ENCODE data around the gene SCYL3. TPM values are rescaled to one million over a fixed set of nuclear protein-coding genes. Genes with fewer than 3 reads are reported as not detected.
"Not testable (repeated sequence)": the region's sequence is repeated elsewhere in the genome, so short reads cannot be mapped to it uniquely, and the experiment has no call there.

SCYL3 gene
- total RNA-seq, 1 experiment from 2014 or later: 4.6 TPM

DNA sequence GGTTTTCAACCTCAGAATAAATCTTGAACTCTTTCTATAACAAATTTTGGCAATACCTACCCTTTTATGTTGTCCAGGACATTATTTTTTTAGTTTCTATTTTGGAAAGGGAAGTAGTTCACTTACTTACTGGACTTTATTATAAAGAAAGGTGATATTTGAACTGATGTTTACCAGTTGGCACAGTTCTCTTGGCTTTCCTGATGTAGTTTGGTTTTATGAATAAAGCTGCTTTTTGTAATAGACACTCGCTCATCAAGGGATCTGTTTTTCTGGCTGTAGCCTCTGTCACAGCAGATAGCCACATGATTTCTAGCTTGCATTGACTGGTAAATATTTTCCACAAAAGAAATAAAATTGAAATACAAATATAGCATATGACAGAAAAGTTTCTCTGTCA is 58.0 kb downstream of the SCYL3 start:
- H3K27me3 ChIP-seq: no peaks in the 10 kb centered on the region
- H3K36me3 ChIP-seq: peaks cover 59% of the 10 kb centered on the region
- no peak overlapping the region for H3K4me3 ChIP-seq
- H3K4me1 ChIP-seq: no peaks in the 10 kb centered on the region
- no peaks in the 10 kb centered on the region for H3K9me3 ChIP-seq (replicated peaks)
- DNase-seq: no peak
- no peak overlapping the region for H3K27ac ChIP-seq

DNA sequence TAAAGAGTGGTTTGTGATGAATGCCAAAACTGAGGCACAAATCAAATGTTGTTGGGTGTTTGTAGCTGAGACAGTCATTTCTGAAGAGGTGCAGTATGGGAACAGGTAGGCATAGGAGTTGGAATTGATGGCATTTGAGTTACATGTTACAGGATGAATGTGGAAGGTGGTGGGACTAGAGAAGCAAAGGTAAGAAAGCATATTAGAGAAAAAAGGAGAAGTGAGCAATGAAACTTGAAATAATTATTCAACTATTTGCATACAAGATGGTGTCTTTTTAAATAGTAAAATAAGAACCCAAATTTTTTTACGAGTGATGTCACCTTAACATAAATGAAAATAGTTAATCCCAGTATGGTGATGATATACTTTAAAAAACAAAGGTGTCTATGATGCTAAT is 58.8 kb downstream of the SCYL3 start:
- no peaks in the 10 kb centered on the region for H3K27me3 ChIP-seq
- H3K27ac ChIP-seq: no peak overlapping the region
- H3K36me3 ChIP-seq: peaks cover 61% of the 10 kb centered on the region
- H3K9me3 ChIP-seq (replicated peaks): no peaks in the 10 kb centered on the region
- no peak for DNase-seq
- H3K4me1 ChIP-seq: no peaks in the 10 kb centered on the region
- no peak overlapping the region for H3K4me3 ChIP-seq

DNA sequence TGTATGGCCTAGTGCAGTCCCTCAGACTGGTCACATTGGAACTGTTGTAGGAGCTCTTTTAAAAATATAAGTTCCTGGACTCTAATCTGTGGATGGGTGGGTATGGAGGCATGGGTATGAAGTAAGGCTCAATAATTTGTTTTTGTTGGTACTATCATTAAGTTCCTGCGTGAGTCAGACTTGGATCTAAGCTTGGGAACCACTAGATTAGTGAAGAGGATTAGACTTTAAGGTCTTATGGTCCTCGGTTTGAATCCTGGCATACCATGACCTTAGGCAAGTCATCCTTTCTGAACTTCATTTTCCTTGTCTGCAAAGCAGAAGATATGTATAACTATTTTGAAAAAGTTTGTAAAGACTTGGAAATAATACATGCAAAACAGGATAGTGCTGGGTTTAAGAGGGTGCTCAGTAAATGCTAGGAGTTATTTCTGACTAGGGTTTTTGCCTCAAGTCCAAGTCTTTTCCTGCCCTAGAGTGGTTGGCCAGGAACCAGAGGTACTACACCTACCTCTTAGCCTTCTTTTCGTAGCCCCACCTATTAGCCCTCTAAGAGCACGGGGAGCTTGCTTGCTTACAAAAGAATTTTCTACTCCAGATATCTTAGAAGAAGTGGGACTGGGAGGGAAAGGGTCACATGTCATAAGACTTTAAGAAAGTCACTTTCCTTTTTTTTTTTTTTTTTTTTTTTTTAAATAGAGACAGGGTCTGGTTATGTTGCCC is 60.4 kb downstream of the SCYL3 start:
- no peaks in the 10 kb centered on the region for H3K4me1 ChIP-seq
- no peak for DNase-seq
- H3K27ac ChIP-seq: no peak overlapping the region
- H3K9me3 ChIP-seq (replicated peaks): no peaks in the 10 kb centered on the region
- peaks cover 61% of the 10 kb centered on the region for H3K36me3 ChIP-seq
- H3K4me3 ChIP-seq: no peak overlapping the region
- H3K27me3 ChIP-seq: no peaks in the 10 kb centered on the region

DNA sequence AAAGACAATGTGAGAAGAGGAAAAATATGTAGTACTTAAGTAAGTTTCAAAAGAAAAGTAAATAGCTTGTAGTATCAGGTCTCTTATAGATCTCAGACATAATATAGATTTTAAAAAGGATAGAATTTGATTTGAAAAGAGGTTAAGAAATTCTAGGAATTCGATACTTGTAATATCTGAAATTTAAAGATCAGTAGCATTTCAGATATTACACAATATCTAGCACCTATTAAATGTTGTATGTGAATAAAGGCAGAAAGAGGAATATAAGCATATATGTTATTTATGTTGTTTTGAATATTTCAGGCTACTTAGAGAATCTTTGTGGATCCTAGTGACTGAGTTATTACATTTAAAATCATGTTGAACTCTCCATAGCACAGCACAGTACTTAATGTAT is 64.0 kb downstream of the SCYL3 start:
- peaks cover 46% of the 10 kb centered on the region for H3K36me3 ChIP-seq
- no peaks in the 10 kb centered on the region for H3K27me3 ChIP-seq
- no peak overlapping the region for H3K27ac ChIP-seq
- H3K4me1 ChIP-seq: no peaks in the 10 kb centered on the region
- no peaks in the 10 kb centered on the region for H3K9me3 ChIP-seq (replicated peaks)
- no peak overlapping the region for H3K4me3 ChIP-seq
- no peak for DNase-seq

DNA sequence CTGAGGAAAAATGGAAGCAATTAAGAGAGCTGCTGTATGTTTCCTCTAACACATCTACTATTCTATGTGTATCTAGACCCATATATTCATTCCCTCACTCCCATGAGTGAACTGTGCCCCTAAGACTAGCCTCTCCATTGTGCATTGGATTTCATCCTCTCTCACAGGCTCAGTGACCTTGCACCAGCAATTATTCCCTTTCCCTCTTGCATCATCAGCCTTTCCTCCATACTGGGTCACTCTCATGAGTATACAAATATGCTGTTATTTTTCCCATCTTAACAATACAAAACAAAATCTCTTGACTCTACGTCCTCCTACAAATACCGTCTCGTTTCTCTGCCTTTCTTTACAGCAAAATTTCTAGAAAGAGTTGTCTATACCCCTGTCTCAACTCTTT is 69.5 kb downstream of the SCYL3 start:
- Histone ChIP-seq H3K4me3 (no peak overlapping the region), H3K4me1 (no peaks in the 10 kb centered on the region), H3K27me3 (no peaks in the 10 kb centered on the region), H3K27ac (no peak overlapping the region), H3K9me3 (replicated peaks) (no peaks in the 10 kb centered on the region), H3K36me3 (peaks cover 28% of the 10 kb centered on the region)
- DNase-seq: no peak

DNA sequence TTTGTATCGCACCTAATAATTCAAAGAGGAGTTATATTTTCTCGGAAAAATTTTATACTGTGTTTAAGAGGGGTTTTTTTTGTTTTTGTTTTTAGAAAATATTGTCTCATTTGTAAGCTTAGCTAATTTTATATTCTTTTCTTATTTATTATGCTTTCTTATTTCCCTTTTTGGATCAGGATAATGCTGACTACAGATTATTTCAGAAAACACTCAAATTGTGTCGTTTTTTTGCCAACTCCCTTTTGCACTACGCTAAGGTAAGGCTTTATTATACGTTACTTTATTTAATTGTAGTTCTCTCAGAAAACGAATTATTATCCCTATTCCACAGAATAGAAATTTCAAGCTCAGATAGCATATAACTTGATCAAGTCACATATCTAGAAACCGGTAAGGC is 72.2 kb downstream of the SCYL3 start:
- no peaks in the 10 kb centered on the region for H3K9me3 ChIP-seq (replicated peaks)
- H3K27ac ChIP-seq: no peak overlapping the region
- peaks cover 32% of the 10 kb centered on the region for H3K36me3 ChIP-seq
- no peak overlapping the region for H3K4me3 ChIP-seq
- DNase-seq: no peak
- no peaks in the 10 kb centered on the region for H3K4me1 ChIP-seq
- H3K27me3 ChIP-seq: no peaks in the 10 kb centered on the region

DNA sequence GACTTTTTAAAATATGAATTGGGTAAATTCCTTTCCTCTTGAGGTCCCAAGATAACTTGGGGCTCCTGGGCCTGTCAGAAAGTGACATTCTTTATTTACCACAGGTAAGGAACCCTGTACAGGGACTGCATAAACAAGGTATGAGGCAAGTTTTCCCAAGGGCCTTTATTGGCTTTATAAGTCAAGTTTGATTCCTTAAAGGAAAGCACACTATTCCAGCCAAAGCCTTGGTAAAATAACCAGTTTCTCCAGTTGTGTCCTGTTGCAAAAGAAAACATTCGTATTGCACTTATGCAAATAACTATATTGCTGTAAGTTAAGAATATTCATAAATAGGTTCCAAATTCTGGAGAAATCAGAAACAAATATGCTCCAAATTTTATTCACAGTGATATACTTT is 77.1 kb downstream of the SCYL3 start:
- H3K36me3 ChIP-seq: peaks cover 47% of the 10 kb centered on the region
- H3K27me3 ChIP-seq: no peaks in the 10 kb centered on the region
- no peaks in the 10 kb centered on the region for H3K9me3 ChIP-seq (replicated peaks)
- H3K4me3 ChIP-seq: no peak overlapping the region
- no peak for DNase-seq
- H3K27ac ChIP-seq: no peak overlapping the region
- no peaks in the 10 kb centered on the region for H3K4me1 ChIP-seq

DNA sequence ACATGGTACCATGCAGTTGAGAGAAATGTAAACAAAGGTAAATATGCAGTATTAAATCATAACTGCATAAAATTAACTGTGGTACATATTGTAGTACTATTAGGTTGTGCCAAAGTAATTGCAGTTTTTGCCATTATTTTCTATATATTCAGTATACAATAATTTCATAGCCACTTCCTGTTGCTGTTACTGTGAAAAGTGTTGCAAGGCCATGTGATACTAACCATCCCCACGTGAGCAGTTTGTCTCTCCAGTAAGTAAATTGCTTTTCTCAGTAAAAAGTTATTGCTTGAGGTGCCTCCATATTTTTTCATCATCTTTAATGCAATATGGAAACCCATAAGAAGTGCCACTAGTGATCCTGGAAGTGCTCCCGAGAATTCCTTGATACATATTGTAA is 79.4 kb downstream of the SCYL3 start:
- Histone ChIP-seq H3K36me3 (peaks cover 49% of the 10 kb centered on the region), H3K4me1 (no peaks in the 10 kb centered on the region), H3K9me3 (replicated peaks) (no peaks in the 10 kb centered on the region), H3K27me3 (no peaks in the 10 kb centered on the region), H3K27ac (no peak overlapping the region), H3K4me3 (no peak overlapping the region)
- DNase-seq: no peak

DNA sequence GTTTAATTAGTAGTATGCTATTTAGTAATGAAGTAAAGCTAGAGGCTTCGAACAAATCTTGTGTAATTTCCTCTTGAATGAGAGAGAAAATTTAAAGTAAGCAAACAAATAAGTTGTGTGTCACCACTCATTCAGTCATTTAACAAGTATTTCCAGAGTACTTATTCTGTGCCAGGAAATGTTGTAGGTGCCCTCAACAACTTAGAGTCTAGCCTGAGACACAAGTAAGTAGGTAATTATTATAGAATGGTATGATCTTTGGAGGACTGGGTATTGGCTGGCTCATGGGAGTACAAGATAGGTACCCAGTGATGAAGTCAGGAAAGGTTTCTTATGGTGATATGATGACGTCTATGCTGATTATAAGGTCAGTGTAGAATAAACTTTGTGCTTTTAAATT is 81.6 kb downstream of the SCYL3 start:
- H3K4me1 ChIP-seq: no peaks in the 10 kb centered on the region
- H3K4me3 ChIP-seq: no peak overlapping the region
- H3K36me3 ChIP-seq: peaks cover 47% of the 10 kb centered on the region
- H3K27me3 ChIP-seq: no peaks in the 10 kb centered on the region
- no peaks in the 10 kb centered on the region for H3K9me3 ChIP-seq (replicated peaks)
- H3K27ac ChIP-seq: no peak overlapping the region
- DNase-seq: no peak

DNA sequence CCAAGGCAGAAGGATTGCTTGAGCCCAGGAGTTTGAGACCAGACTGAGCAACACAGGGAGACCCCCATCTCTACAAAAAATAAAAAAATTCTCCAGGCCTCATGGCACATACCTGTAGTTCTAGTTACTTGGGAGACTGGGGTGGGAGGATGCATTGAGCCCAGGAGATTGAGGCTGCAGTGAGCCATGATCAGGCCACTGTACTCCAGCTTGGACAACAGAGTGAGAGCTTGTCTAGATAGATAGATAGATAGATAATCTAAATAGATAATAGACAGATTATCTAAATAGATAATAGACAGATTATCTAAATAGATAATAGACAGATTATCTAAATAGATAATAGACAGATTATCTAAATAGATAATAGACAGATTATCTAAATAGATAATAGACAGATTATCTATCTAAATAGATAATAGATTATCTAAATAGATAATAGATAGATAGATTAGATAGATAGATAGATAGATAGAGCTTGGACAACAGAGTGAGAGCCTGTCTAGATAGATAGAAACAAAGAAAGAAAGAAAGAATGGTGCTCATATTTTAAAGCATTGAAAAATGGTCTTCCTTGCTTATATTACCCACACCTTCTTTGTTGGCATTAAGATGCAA is 82.2 kb downstream of the SCYL3 start:
- H3K36me3 ChIP-seq: peaks cover 43% of the 10 kb centered on the region
- H3K4me1 ChIP-seq; H3K27ac ChIP-seq; H3K4me3 ChIP-seq; DNase-seq; H3K9me3 ChIP-seq (replicated peaks); H3K27me3 ChIP-seq: not testable (repeated sequence)

DNA sequence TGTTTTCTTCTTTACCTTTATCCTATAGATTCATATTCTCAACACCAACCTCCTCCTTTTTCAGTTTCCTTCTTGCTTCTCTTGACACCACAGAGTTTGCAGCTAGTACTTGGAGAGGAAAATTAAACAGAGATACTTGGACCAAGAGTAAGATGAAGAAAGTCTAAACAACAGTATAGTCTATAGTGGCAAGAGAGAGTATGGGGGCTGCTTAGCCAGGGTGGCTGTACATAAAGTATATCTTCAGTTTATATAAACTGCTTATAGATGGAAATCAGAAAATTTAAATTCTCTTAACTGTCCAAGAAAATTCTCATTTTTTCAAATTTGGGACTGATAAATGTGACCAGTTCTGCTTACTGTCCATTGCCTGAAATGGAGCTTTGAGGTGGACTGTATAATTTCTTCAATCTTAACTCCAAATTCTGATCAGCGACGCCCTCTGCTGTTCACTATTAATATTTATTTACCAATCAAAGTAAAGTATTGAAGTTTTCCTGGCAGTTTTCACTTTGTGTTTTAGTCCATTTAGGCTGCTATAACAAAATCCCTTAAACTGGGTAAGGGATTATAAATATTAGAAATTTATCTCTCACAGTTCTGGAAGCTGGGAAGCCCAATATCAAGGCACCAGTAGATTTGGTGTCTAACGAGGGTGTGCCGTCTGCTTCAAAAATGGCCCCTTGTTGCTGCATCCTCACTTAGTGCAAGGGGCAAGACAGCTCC is 84.2 kb downstream of the SCYL3 start:
- peaks cover 50% of the 10 kb centered on the region for H3K36me3 ChIP-seq
- DNase-seq: peak in 1 of 2 experiments; percentile 49
- H3K27ac ChIP-seq: no peak overlapping the region
- H3K4me3 ChIP-seq: no peak overlapping the region
- H3K27me3 ChIP-seq: no peaks in the 10 kb centered on the region
- no peaks in the 10 kb centered on the region for H3K4me1 ChIP-seq
- no peaks in the 10 kb centered on the region for H3K9me3 ChIP-seq (replicated peaks)

DNA sequence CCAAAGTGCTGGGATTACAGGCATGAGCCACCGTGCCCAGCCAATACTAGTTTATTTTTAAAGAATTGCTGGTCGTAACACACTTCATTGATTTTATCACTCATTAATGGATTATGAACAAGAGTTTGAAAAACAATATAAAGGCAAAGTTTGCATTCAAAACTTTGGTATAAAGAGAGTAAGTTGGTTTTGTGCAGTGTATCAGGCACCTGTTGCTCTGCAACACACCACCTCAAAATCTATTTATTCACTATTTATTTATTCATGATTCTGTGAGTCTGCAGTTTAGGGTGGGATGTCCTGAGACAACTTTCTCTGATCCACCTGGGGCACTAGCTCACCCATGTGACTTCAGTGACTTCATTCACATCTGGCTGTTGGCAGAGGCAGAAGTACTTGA is 88.8 kb downstream of the SCYL3 start:
- no peak for DNase-seq
- no peaks in the 10 kb centered on the region for H3K27me3 ChIP-seq
- H3K36me3 ChIP-seq: peaks cover 48% of the 10 kb centered on the region
- no peaks in the 10 kb centered on the region for H3K4me1 ChIP-seq
- H3K27ac ChIP-seq: no peak overlapping the region
- no peak overlapping the region for H3K4me3 ChIP-seq
- H3K9me3 ChIP-seq (replicated peaks): no peaks in the 10 kb centered on the region

DNA sequence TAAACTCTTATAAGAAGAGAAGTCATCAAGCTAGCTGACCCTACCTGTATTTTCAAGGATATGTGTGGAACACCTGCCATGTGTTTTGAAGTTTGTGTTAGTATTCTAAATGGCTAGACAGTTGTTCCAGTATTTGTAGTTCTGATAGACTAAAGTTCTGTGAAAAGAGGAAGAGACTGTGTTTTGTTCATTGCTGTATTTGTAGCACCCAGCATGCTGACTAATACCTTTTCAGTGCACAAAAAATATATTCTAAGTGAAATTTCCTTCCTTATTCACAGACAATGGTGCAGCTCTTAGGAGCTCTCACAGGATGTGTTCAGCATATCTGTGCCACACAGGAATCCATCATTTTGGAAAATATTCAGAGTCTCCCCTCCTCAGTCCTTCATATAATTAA is 90.8 kb downstream of the SCYL3 start:
- no peak for DNase-seq
- no peak overlapping the region for H3K27ac ChIP-seq
- H3K4me1 ChIP-seq: no peaks in the 10 kb centered on the region
- H3K27me3 ChIP-seq: no peaks in the 10 kb centered on the region
- no peak overlapping the region for H3K4me3 ChIP-seq
- H3K9me3 ChIP-seq (replicated peaks): no peaks in the 10 kb centered on the region
- H3K36me3 ChIP-seq: peaks cover 47% of the 10 kb centered on the region
